GM23338 (cell line): Measurements from ENCODE around the gene REV3L.

Experiments used
- CREB1 ChIP-seq: fragments of 250-450 bp; sonication (Bioruptor Pico); IDR thresholded peaks from 2 replicates; pipeline ENCODE4 v1.5.0; 2020; ENCODE audit warnings: low read depth, mild to moderate bottlenecking, moderate library complexity
- CTCF ChIP-seq, 2 experiments: fragments of 200-600 bp in 1 of 2; sonication (generic) in 1 of 2; conservative IDR thresholded peaks; 2 replicates each; pipeline versions ENCODE4 v1.5.1 to v1.6.1; 2016 to 2017; ENCODE audit warnings: antibody characterized with exemption in 2 of 2, low read depth in 2 of 2, mild to moderate bottlenecking in 2 of 2, moderate library complexity in 1 of 2
- ETS1 ChIP-seq: IDR thresholded peaks from 2 replicates; pipeline ENCODE4 v1.6.1; 2016; ENCODE audit warnings: antibody characterized with exemption
- EZH2 ChIP-seq: fragments of 200-600 bp; sonication (generic); IDR thresholded peaks from one replicate; pipeline ENCODE4 v1.8.0; 2017; ENCODE audit warnings: antibody characterized with exemption, mild to moderate bottlenecking, low read depth; ENCODE audit not compliant: unreplicated experiment
- EZH2phosphoT487 ChIP-seq: fragments of 200-600 bp; sonication (generic); IDR thresholded peaks from one replicate; pipeline ENCODE4 v1.8.1; 2018; ENCODE audit warnings: antibody characterized with exemption; ENCODE audit not compliant: unreplicated experiment
- JUNB ChIP-seq: IDR thresholded peaks from one replicate; pipeline ENCODE4 v1.6.1; 2016; ENCODE audit warnings: antibody characterized with exemption; ENCODE audit not compliant: unreplicated experiment
- NANOG ChIP-seq: IDR thresholded peaks from 2 replicates; pipeline ENCODE4 v1.6.1; 2016; ENCODE audit warnings: antibody characterized with exemption, borderline replicate concordance
- POLR2AphosphoS5 ChIP-seq: IDR thresholded peaks from 2 replicates; pipeline ENCODE4 v1.6.1; 2016; ENCODE audit warnings: antibody characterized with exemption, low read depth
- REST ChIP-seq: IDR thresholded peaks from one replicate; pipeline ENCODE4 v1.6.1; 2018; ENCODE audit warnings: antibody characterized with exemption; ENCODE audit not compliant: unreplicated experiment
- STAT1 ChIP-seq: IDR thresholded peaks from one replicate; pipeline ENCODE4 v1.6.1; 2016; ENCODE audit warnings: antibody characterized with exemption; ENCODE audit not compliant: unreplicated experiment
- ZNF114 ChIP-seq: fragments of 250-450 bp; sonication (Bioruptor Pico); IDR thresholded peaks from 2 replicates; pipeline ENCODE4 v1.5.0; 2020; ENCODE audit warnings: mild to moderate bottlenecking, moderate library complexity
- ZNF331 ChIP-seq: fragments of 250-450 bp; sonication (Bioruptor Pico); IDR thresholded peaks from 2 replicates; pipeline ENCODE4 v1.5.0; 2020; ENCODE audit warnings: low read depth, mild to moderate bottlenecking, moderate library complexity
- ZNF462 ChIP-seq: fragments of 250-450 bp; sonication (Bioruptor Pico); IDR thresholded peaks from 2 replicates; pipeline ENCODE4 v1.5.0; 2020; ENCODE audit warnings: mild to moderate bottlenecking, moderate library complexity

GRCh38 chr6:111406200-111406721, 76.8 kb downstream of the REV3L start:
- TF ChIP-seq CREB1 (CRISPR knock-in tag): no peak
- TF ChIP-seq CTCF (conservative IDR thresholded peaks at IDR 0.05; ENCODE audit: low read depth in 2 of 2): no peak
- no peak for TF ChIP-seq POLR2AphosphoS5
- TF ChIP-seq EZH2: no peak
- no peak for TF ChIP-seq REST
- no peak for TF ChIP-seq JUNB
- no peak for TF ChIP-seq NANOG
- no peak for TF ChIP-seq EZH2phosphoT487
- no peak for TF ChIP-seq ETS1
- TF ChIP-seq STAT1: no peak
- no peak for TF ChIP-seq ZNF331 (CRISPR knock-in tag)
- TF ChIP-seq ZNF114 (CRISPR knock-in tag): no peak
- no peak for TF ChIP-seq ZNF462
